Fibroblast of lung (primary cell): Measurements from ENCODE around the gene FBH1. TPM values are rescaled to one million over a fixed set of nuclear protein-coding genes. Genes with fewer than 3 reads are reported as not detected.

ENCODE experiments used
- DNase-seq, 2 donors: peaks; one replicate each; pipeline versions ENCODE4 v3.0.0 to v3.0.0-alpha.2; 2010; ENCODE audit warnings: low read depth in 2 of 2
- H2AFZ ChIP-seq: 2 replicates; pipeline ENCODE4 v1.5.1; 2012; ENCODE audit warnings: low read length, control low read depth, inconsistent platforms
- H3K27ac ChIP-seq: 2 replicates; pipeline ENCODE4 v1.5.1; 2011; ENCODE audit warnings: low read length, control low read depth; ENCODE audit not compliant: insufficient read depth
- H3K27me3 ChIP-seq: 2 replicates; pipeline ENCODE4 v1.5.1; 2011; ENCODE audit warnings: mild to moderate bottlenecking, low read length; ENCODE audit not compliant: control insufficient read depth, insufficient read depth
- H3K36me3 ChIP-seq: 2 replicates; pipeline ENCODE4 v1.5.1; 2011; ENCODE audit warnings: low read length; ENCODE audit not compliant: control insufficient read depth, insufficient read depth
- H3K4me1 ChIP-seq: 2 replicates; pipeline ENCODE4 v1.5.1; 2011; ENCODE audit warnings: low read length; ENCODE audit not compliant: control insufficient read depth, insufficient read depth; ENCODE audit errors: extremely low read depth
- H3K4me2 ChIP-seq: 2 replicates; pipeline ENCODE4 v1.5.1; 2011; ENCODE audit warnings: low read length, control low read depth; ENCODE audit not compliant: insufficient read depth; ENCODE audit errors: extremely low read depth
- H3K4me3 ChIP-seq, 4 experiments: fragments of 200-600 bp in 1 of 4; sonication (generic) in 1 of 4; replicated peaks in 1 of 4; 2 replicates each; pipeline ENCODE4 v1.5.1; 2011 to 2016; ENCODE audit warnings: low read length in 4 of 4, low read depth in 3 of 4, mild to moderate bottlenecking in 3 of 4, control low read depth in 2 of 4, inconsistent platforms in 1 of 4, mixed read lengths in 1 of 4; ENCODE audit not compliant: insufficient read depth in 1 of 4; ENCODE audit errors: control extremely low read depth in 1 of 4
- H3K79me2 ChIP-seq: 2 replicates; pipeline ENCODE4 v1.5.1; 2012; ENCODE audit warnings: mild to moderate bottlenecking, low read length, inconsistent platforms; ENCODE audit not compliant: control insufficient read depth, insufficient read depth
- H3K9ac ChIP-seq: 2 replicates; pipeline ENCODE4 v1.5.1; 2011; ENCODE audit warnings: mild to moderate bottlenecking, low read length, control low read depth; ENCODE audit not compliant: insufficient read depth
- H3K9me3 ChIP-seq: 2 replicates; pipeline ENCODE4 v1.5.1; 2012; ENCODE audit warnings: low read depth, low read length; ENCODE audit not compliant: control insufficient read depth, insufficient read depth
- H4K20me1 ChIP-seq: 2 replicates; pipeline ENCODE4 v1.5.1; 2011; ENCODE audit warnings: low read length; ENCODE audit not compliant: control insufficient read depth, insufficient read depth; ENCODE audit errors: extremely low read depth
- CTCF ChIP-seq, 2 donors: IDR thresholded peaks in 1 of 2; conservative IDR thresholded peaks in 1 of 2; 1 replicate in 1 of 2; 2 replicates in 1 of 2; pipeline ENCODE4 v1.5.1; 2011 to 2012; ENCODE audit warnings: low read length in 2 of 2, control low read depth in 1 of 2, inconsistent platforms in 1 of 2, low read depth in 1 of 2, mild to moderate bottlenecking in 1 of 2
- EZH2 ChIP-seq: IDR thresholded peaks from 2 replicates; pipeline ENCODE4 v1.5.1; 2012; ENCODE audit warnings: low read length, control low read depth, mild to moderate bottlenecking; ENCODE audit errors: missing control alignments
- polyA plus RNA-seq, 2 donors: library from polyadenylated mRNA; depleted of rRNA in 1 of 2; stranded (reverse) in 1 of 2; unstranded in 1 of 2; fragments of >200 nt; gene quantifications; 2 replicates each; pipeline ENCODE4 v1.2.1, GENCODE V29; 2011 to 2012; ENCODE audit warnings: missing spikeins in 1 of 2
- total RNA-seq: library from RNA; depleted of rRNA; stranded (reverse); fragments of >200 nt; gene quantifications from 2 replicates; pipeline ENCODE4 v1.2.1, GENCODE V29; 2014

The FBH1 gene
- total and polyA plus RNA-seq, 2 donors (not counting 1 experiment from before 2014, with no cell fraction given), result 53.6 to 97.8 TPM

DNA sequence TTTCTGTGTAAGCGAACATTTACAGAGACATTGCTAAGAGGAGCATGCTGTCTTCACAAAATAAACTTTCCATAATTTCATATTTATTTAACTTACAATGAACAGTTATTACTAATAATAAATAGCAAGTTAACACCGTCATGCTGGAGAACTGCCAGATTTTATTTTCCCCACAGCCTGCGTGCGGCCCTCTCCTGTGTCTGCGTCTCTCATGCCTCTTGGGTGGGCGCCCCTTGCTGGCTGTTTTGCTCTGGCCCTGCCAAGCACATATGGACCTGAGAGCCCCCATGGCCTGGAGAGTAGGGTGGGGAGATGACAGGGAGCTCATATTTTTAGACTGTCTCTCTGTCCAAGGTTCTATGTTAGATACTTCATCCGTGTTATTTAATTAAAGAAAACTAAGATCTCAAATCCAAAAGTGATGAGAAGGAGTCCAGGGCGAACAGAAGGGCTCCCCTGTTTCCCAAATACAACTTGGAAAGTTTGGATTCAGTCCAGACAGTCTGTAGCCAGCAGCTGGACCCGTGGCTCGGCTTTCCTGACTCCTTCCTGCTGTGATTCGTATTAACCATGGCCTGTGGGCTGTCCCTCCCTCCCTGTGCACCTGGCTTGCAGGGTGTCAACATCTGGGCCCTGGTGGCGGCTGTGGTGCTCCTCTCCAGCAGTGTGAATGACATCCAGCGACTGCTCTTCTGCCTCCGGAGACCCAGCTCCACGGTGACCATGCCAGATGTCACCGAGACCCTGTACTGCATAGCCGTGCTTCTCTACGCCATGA, 20.5 kb downstream of the FBH1 start:
- Histone ChIP-seq H3K4me2 (no peak overlapping the region), H3K27me3 (no peaks in the 10 kb centered on the region), H3K36me3 (peaks cover 32% of the 10 kb centered on the region), H3K79me2 (peaks cover 3% of the 10 kb centered on the region), H3K4me3 (no peak overlapping the region), H3K27ac (no peak overlapping the region), H3K4me1 (no peaks in the 10 kb centered on the region), H2AFZ (no peak overlapping the region), H3K9me3 (no peaks in the 10 kb centered on the region), H3K9ac (no peak overlapping the region), H4K20me1 (no peaks in the 10 kb centered on the region)
- no peak for TF ChIP-seq CTCF (conservative IDR thresholded peaks at IDR 0.05 in 1 of 2, IDR thresholded peaks at IDR 0.05 in 1 of 2; ENCODE audit: low read depth in 1 of 2, low read length in 2 of 2)
- TF ChIP-seq EZH2, result no peak
- DNase-seq, result no peak

- no peak for DNase-seq
- no peak overlapping the region for H3K27ac ChIP-seq
- no peak for TF ChIP-seq EZH2
- TF ChIP-seq CTCF (conservative IDR thresholded peaks at IDR 0.05 in 1 of 2, IDR thresholded peaks at IDR 0.05 in 1 of 2; ENCODE audit: low read depth in 1 of 2, low read length in 2 of 2), result no peak
- no peaks in the 10 kb centered on the region for H3K4me1 ChIP-seq
- H4K20me1 ChIP-seq, result no peaks in the 10 kb centered on the region
- no peak overlapping the region for H3K4me3 ChIP-seq
- H3K9me3 ChIP-seq, result no peaks in the 10 kb centered on the region
- no peak overlapping the region for H2AFZ ChIP-seq
- H3K9ac ChIP-seq, result no peak overlapping the region
- H3K79me2 ChIP-seq, result no peaks in the 10 kb centered on the region
- no peaks in the 10 kb centered on the region for H3K27me3 ChIP-seq
- H3K36me3 ChIP-seq, result peaks cover 30% of the 10 kb centered on the region
- H3K4me2 ChIP-seq, result no peak overlapping the region
Observed at GRCh38 chr10:5911670-5912069, 21.6 kb downstream of the FBH1 start.

DNA sequence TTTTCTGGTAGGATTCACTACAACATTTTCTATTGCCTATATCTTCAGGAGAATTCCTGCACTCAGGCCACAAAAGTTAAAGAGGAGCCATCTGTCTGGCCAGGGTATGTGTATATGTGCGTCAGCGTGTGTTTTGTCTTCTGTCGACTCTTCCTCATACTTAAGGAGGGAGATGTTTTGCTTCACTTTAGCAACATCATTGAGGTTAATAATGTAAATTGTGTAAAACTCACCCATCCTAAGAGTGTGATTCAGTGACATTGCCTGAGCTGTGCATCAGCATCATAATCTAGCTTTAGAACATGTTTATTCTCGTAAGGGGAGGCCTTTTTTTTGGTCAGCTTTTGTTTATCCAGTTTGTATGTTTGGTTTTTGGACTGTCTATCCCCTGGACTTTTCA, 23.7 kb downstream of the FBH1 start:
- peaks cover 35% of the 10 kb centered on the region for H3K36me3 ChIP-seq
- DNase-seq, result no peak
- TF ChIP-seq CTCF (conservative IDR thresholded peaks at IDR 0.05 in 1 of 2, IDR thresholded peaks at IDR 0.05 in 1 of 2; ENCODE audit: low read depth in 1 of 2, low read length in 2 of 2) (no peak), EZH2 (no peak)
- H3K9ac ChIP-seq, result no peak overlapping the region
- H4K20me1 ChIP-seq, result no peaks in the 10 kb centered on the region
- H3K27me3 ChIP-seq, result no peaks in the 10 kb centered on the region
- H3K9me3 ChIP-seq, result no peaks in the 10 kb centered on the region
- no peak overlapping the region for H2AFZ ChIP-seq
- H3K4me2 ChIP-seq, result no peak overlapping the region
- no peaks in the 10 kb centered on the region for H3K4me1 ChIP-seq
- no peak overlapping the region for H3K27ac ChIP-seq
- H3K79me2 ChIP-seq, result no peaks in the 10 kb centered on the region
- H3K4me3 ChIP-seq, result no peak overlapping the region
